Vagina (tissue), 2 donors: ENCODE data around the gene KCNE3. TPM values are rescaled to one million over a fixed set of nuclear protein-coding genes. Genes with fewer than 3 reads are reported as not detected.

Experiments used
- DNase-seq, 2 donors: peaks; one replicate each; pipeline ENCODE4 v3.0.0-alpha.2; 2017; ENCODE audit errors: extremely low spot score in 2 of 2
- H3K27ac ChIP-seq: fragments of 200-600 bp; sonication (generic); one replicate; pipeline ENCODE4 v1.5.1; 2019
- H3K27me3 ChIP-seq: fragments of 200-600 bp; sonication (generic); one replicate; pipeline ENCODE4 v1.5.1; 2019
- H3K36me3 ChIP-seq, 2 donors: fragments of 200-600 bp; sonication (generic); one replicate each; pipeline ENCODE4 v1.5.1; 2017 to 2019
- H3K4me1 ChIP-seq: fragments of 200-600 bp; sonication (generic); one replicate; pipeline ENCODE4 v1.5.1; 2019
- H3K4me3 ChIP-seq, 2 donors: fragments of 200-600 bp; sonication (generic); 1 replicate in 1 of 2; 2 replicates in 1 of 2; pipeline ENCODE4 v1.5.1; 2016 to 2019
- H3K9me3 ChIP-seq: fragments of 200-600 bp; sonication (generic); one replicate; pipeline ENCODE4 v1.5.1; 2019
- CTCF ChIP-seq, 3 experiments: fragments of 450-650 bp in 2 of 3; fragments of 200-600 bp in 1 of 3; sonication (generic) in 1 of 3; IDR thresholded peaks; one replicate each; pipeline ENCODE4 v1.5.1; 2017 to 2019; ENCODE audit warnings: antibody characterized with exemption in 3 of 3, mild to moderate bottlenecking in 2 of 3, moderate library complexity in 2 of 3
- POLR2A ChIP-seq, 2 donors: fragments of 450-650 bp; IDR thresholded peaks; one replicate each; pipeline ENCODE4 v1.6.1; 2017; ENCODE audit warnings: antibody characterized with exemption in 2 of 2, mild to moderate bottlenecking in 2 of 2, moderate library complexity in 2 of 2
- POLR2AphosphoS5 ChIP-seq, 2 donors: sonication (generic); formaldehyde crosslinking; IDR thresholded peaks; one replicate each; pipeline ENCODE4 v1.9.0; 2017; ENCODE audit warnings: antibody characterized with exemption in 2 of 2, mild to moderate bottlenecking in 2 of 2, low read depth in 1 of 2; ENCODE audit not compliant: insufficient read depth in 1 of 2
- intact Hi-C: fragments of 100-400 bp; cut with DNase I; formaldehyde crosslinking; loops from one replicate; pipeline ENCODE4 v1.15.1; 2023
- total RNA-seq: library from RNA; depleted of rRNA; stranded (reverse); fragments of >200 nt; gene quantifications from one replicate; pipeline ENCODE4 v1.2.3, GENCODE V29; 2016

KCNE3 gene
- 5.2 TPM for total RNA-seq

GRCh38 chr11:74466916-74467885 is at the start of gene KCNE3:
TSS of gene KCNE3 (minus strand) at chr11:74467549. CDS start at chr11:74457563, 9,986 bp downstream.
- H3K4me1 ChIP-seq, result peaks cover 41% of the 10 kb centered on the region
- DNase-seq, result peak in 1 of 2 donors; percentile 86
- intact Hi-C loops, result no loop called here
- no peaks in the 10 kb centered on the region for H3K27me3 ChIP-seq
- peak within 1 kb of the TSS; percentile 61 to 79 for H3K4me3 ChIP-seq
- H3K36me3 ChIP-seq, result no peaks in the 10 kb centered on the region
- H3K9me3 ChIP-seq, result no peaks in the 10 kb centered on the region
- TF ChIP-seq CTCF (IDR thresholded peaks at IDR 0.05), result no peak
- TF ChIP-seq POLR2A (IDR thresholded peaks at IDR 0.05), result no peak
- peak in 1 of 2 donors; percentile 73 for TF ChIP-seq POLR2AphosphoS5 (IDR thresholded peaks at IDR 0.05; ENCODE audit: insufficient read depth in 1 of 2, low read depth in 1 of 2)
- H3K27ac ChIP-seq, result peak within 1 kb of the TSS; percentile 83

- no peak for TF ChIP-seq POLR2A (IDR thresholded peaks at IDR 0.05)
- no peak for TF ChIP-seq CTCF (IDR thresholded peaks at IDR 0.05)
- no peak for TF ChIP-seq POLR2AphosphoS5 (IDR thresholded peaks at IDR 0.05; ENCODE audit: insufficient read depth in 1 of 2, low read depth in 1 of 2)
- Histone ChIP-seq H3K4me1 (no peaks in the 10 kb centered on the region), H3K27ac (no peak overlapping the region), H3K36me3 (no peaks in the 10 kb centered on the region), H3K4me3 (no peak overlapping the region), H3K27me3 (no peaks in the 10 kb centered on the region), H3K9me3 (no peaks in the 10 kb centered on the region)
- intact Hi-C loops, result no loop called here
- DNase-seq, result no peak
These were observed 40.2 kb upstream of the KCNE3 start for GRCh38 chr11:74507582-74507981.

- intact Hi-C loops, result no loop called here
- TF ChIP-seq POLR2A (IDR thresholded peaks at IDR 0.05) (no peak), CTCF (IDR thresholded peaks at IDR 0.05) (no peak), POLR2AphosphoS5 (IDR thresholded peaks at IDR 0.05; ENCODE audit: insufficient read depth in 1 of 2, low read depth in 1 of 2) (no peak)
- no peaks in the 10 kb centered on the region for H3K36me3 ChIP-seq
- no peaks in the 10 kb centered on the region for H3K27me3 ChIP-seq
- no peak overlapping the region for H3K4me3 ChIP-seq
- no peak for DNase-seq
- H3K9me3 ChIP-seq, result no peaks in the 10 kb centered on the region
- no peaks in the 10 kb centered on the region for H3K4me1 ChIP-seq
- H3K27ac ChIP-seq, result no peak overlapping the region
These were observed 39.5 kb upstream of the KCNE3 start for GRCh38 chr11:74506823-74507222.

- H3K27me3 ChIP-seq, result no peaks in the 10 kb centered on the region
- no peaks in the 10 kb centered on the region for H3K4me1 ChIP-seq
- intact Hi-C loops, result no loop called here
- no peaks in the 10 kb centered on the region for H3K9me3 ChIP-seq
- H3K4me3 ChIP-seq, result no peak overlapping the region
- DNase-seq, result no peak
- no peak for TF ChIP-seq POLR2AphosphoS5 (IDR thresholded peaks at IDR 0.05; ENCODE audit: insufficient read depth in 1 of 2, low read depth in 1 of 2)
- H3K36me3 ChIP-seq, result no peaks in the 10 kb centered on the region
- H3K27ac ChIP-seq, result no peak overlapping the region
These were observed 38.6 kb upstream of the KCNE3 start for GRCh38 chr11:74505911-74506310.

- no peaks in the 10 kb centered on the region for H3K4me1 ChIP-seq
- H3K27me3 ChIP-seq, result no peaks in the 10 kb centered on the region
- no peak overlapping the region for H3K27ac ChIP-seq
- no peaks in the 10 kb centered on the region for H3K9me3 ChIP-seq
- H3K36me3 ChIP-seq, result no peaks in the 10 kb centered on the region
- intact Hi-C loops, result no loop called here
- TF ChIP-seq POLR2A (IDR thresholded peaks at IDR 0.05) (no peak), POLR2AphosphoS5 (IDR thresholded peaks at IDR 0.05; ENCODE audit: insufficient read depth in 1 of 2, low read depth in 1 of 2) (no peak), CTCF (IDR thresholded peaks at IDR 0.05) (no peak)
- H3K4me3 ChIP-seq, result no peak overlapping the region
- DNase-seq, result no peak
These were observed 36.8 kb upstream of the KCNE3 start for GRCh38 chr11:74504100-74504691.
